HepG2 (cell line): ENCODE results near the gene PRICKLE2. TPM values are rescaled to one million over a fixed set of nuclear protein-coding genes. Genes with fewer than 3 reads are reported as not detected.

Source experiments
- ATAC-seq: fragments of 200-7000 bp; cut with Tn5 transposase; 3 replicates; pipeline ENCODE4 v1.9.1; 2020; ENCODE audit warnings: mild to moderate bottlenecking, moderate library complexity
- BruUV-seq: library from RNA; stranded (reverse); fragments of 400-500 nt; replicated peaks from 2 replicates; lab custom pipeline; 2021; lab: Mats Ljungman, UMichigan
- CTCF ChIA-PET: fragments of 300-600 bp; formaldehyde crosslinking; extraction: SDS; loops from one replicate; lab custom pipeline; 2021; ENCODE audit warnings: low total read pairs, inconsistent platforms, low intra/inter-chr PET ratio; lab: Yijun Ruan, JAX
- POLR2A ChIA-PET: fragments of 350-600 bp; sonication (Branson Sonifier 250); formaldehyde crosslinking; loops from one replicate; lab custom pipeline; 2020; ENCODE audit warnings: antibody characterized with exemption, inconsistent platforms; lab: Yijun Ruan, JAX
- DNase-seq: peaks from one replicate; pipeline ENCODE4 v3.0.0-alpha.2; 2015; ENCODE audit warnings: low spot score
- FAIRE-seq: peaks from 3 replicates; lab custom pipeline; 2011; peaks lifted over from hg19 to GRCh38; lab: Jason Lieb, UNC
- H2AFZ ChIP-seq: one replicate; pipeline ENCODE4 v1.6.1; 2011; ENCODE audit warnings: low read length, inconsistent platforms
- H3K27ac ChIP-seq: fragments of 300-600 bp; 3 replicates; pipeline ENCODE4 v1.8.0; 2011; ENCODE audit warnings: mixed run types, mild to moderate bottlenecking, mixed read lengths, low read length, inconsistent platforms; ENCODE audit not compliant: insufficient read depth; ENCODE audit errors: extremely low read length
- H3K27me3 ChIP-seq, 2 experiments: fragments of 200-600 bp in 1 of 2; 2 replicates in 1 of 2; 3 replicates in 1 of 2; pipeline versions ENCODE4 v1.6.0 to v1.8.0; 2011; ENCODE audit warnings: low read length in 2 of 2, mild to moderate bottlenecking in 2 of 2, moderate library complexity in 2 of 2, inconsistent platforms in 1 of 2; ENCODE audit not compliant: insufficient read depth in 2 of 2, control insufficient read depth in 1 of 2
- H3K36me3 ChIP-seq, 2 experiments: fragments of 200-600 bp in 1 of 2; replicated peaks in 1 of 2; 2 replicates in 1 of 2; 3 replicates in 1 of 2; pipeline versions ENCODE4 v1.5.1 to v1.8.0; 2011; ENCODE audit warnings: low read length in 2 of 2, inconsistent platforms in 1 of 2; ENCODE audit not compliant: insufficient read depth in 2 of 2, control insufficient read depth in 1 of 2
- H3K4me1 ChIP-seq: 2 replicates; pipeline ENCODE4 v1.5.1; 2012; ENCODE audit warnings: low read length, inconsistent platforms; ENCODE audit not compliant: insufficient read depth
- H3K4me2 ChIP-seq: 2 replicates; pipeline ENCODE4 v1.6.0; 2011; ENCODE audit warnings: low read depth, low read length, inconsistent platforms
- H3K4me3 ChIP-seq, 3 experiments: fragments of 200-600 bp in 1 of 3; sonication (generic), shearing (Covaris generic) in 1 of 3; replicated peaks in 1 of 3; 2 replicates each; pipeline ENCODE4 v1.5.1; 2011 to 2016; ENCODE audit warnings: low read length in 3 of 3, inconsistent platforms in 2 of 3, low read depth in 2 of 3, mild to moderate bottlenecking in 2 of 3, control low read depth in 1 of 3, mixed read lengths in 1 of 3; ENCODE audit not compliant: insufficient read depth in 1 of 3
- H3K79me2 ChIP-seq: one replicate; pipeline ENCODE4 v1.6.1; 2011; ENCODE audit warnings: low read length, inconsistent platforms; ENCODE audit not compliant: insufficient read depth
- H3K9ac ChIP-seq: 2 replicates; pipeline ENCODE4 v1.6.0; 2011; ENCODE audit warnings: mild to moderate bottlenecking, low read depth, low read length, inconsistent platforms; ENCODE audit not compliant: insufficient read depth
- H3K9me3 ChIP-seq: 2 replicates; pipeline ENCODE4 v1.5.1; 2012; ENCODE audit warnings: mild to moderate bottlenecking, low read length
- H4K20me1 ChIP-seq: 2 replicates; pipeline ENCODE4 v1.6.0; 2011; ENCODE audit warnings: inconsistent platforms, mild to moderate bottlenecking, low read length, moderate library complexity; ENCODE audit not compliant: insufficient read depth
- MTA3 ChIP-seq: sonication (generic); formaldehyde crosslinking; IDR thresholded peaks from 2 replicates; pipeline ENCODE4 v1.4.0; 2020; ENCODE audit warnings: missing genetic modification reagents
- MTF1 ChIP-seq: sonication (generic); formaldehyde crosslinking; IDR thresholded peaks from 2 replicates; pipeline ENCODE4 v1.5.0; 2020; ENCODE audit warnings: missing genetic modification reagents
- NFYC ChIP-seq: IDR thresholded peaks from 2 replicates; pipeline ENCODE4 v1.6.1; 2016; ENCODE audit warnings: missing genetic modification reagents, missing compliant biosample characterization
- PAF1 ChIP-seq: IDR thresholded peaks from 2 replicates; pipeline ENCODE4 v1.6.1; 2016; ENCODE audit warnings: missing genetic modification reagents, missing compliant biosample characterization
- REXO4 ChIP-seq: sonication (generic); formaldehyde crosslinking; IDR thresholded peaks from 2 replicates; pipeline ENCODE4 v1.8.0; 2022; ENCODE audit warnings: missing genetic modification reagents, mild to moderate bottlenecking, borderline replicate concordance
- SNRNP70 ChIP-seq: fragments of 200-400 bp; formaldehyde crosslinking; IDR thresholded peaks from 2 replicates; pipeline ENCODE4 v1.6.1; 2017; ENCODE audit warnings: mild to moderate bottlenecking, low read depth, low read length, moderate library complexity
- ZFP82 ChIP-seq: sonication (generic); formaldehyde crosslinking; IDR thresholded peaks from 2 replicates; pipeline ENCODE4 v1.5.1; 2020; ENCODE audit warnings: mild to moderate bottlenecking, missing genetic modification reagents, borderline replicate concordance
- ZNF326 ChIP-seq: sonication (generic); formaldehyde crosslinking; IDR thresholded peaks from 2 replicates; pipeline ENCODE4 v1.4.0; 2020; ENCODE audit warnings: missing genetic modification reagents, borderline replicate concordance
- ZNF563 ChIP-seq: sonication (generic); formaldehyde crosslinking; IDR thresholded peaks from 2 replicates; pipeline ENCODE4 v1.8.0; 2022; ENCODE audit warnings: mild to moderate bottlenecking, moderate library complexity, missing genetic modification reagents
- ZNF569 ChIP-seq: sonication (generic); formaldehyde crosslinking; IDR thresholded peaks from 2 replicates; pipeline ENCODE4 v1.5.0; 2020; ENCODE audit warnings: mild to moderate bottlenecking, missing genetic modification reagents, moderate library complexity, borderline replicate concordance
- WGBS: methylation state at CpG from one replicate; pipeline ENCODE4 v1.1.6; 2017; ENCODE audit warnings: low lambda C conversion rate; 5-methylcytosine and 5-hydroxymethylcytosine counted together
- in situ Hi-C: cut with HindIII; loops from 2 replicates; pipeline ENCODE4 v1.10.0; 2017; ENCODE audit warnings: low pct_unique_long_range_greater_than_20kb; ENCODE audit not compliant: extremely low pct_ligation_motif_present
- intact Hi-C: fragments of 100-400 bp; cut with micrococcal nuclease; formaldehyde crosslinking; loops from one replicate; pipeline ENCODE4 v1.10.0; 2022; ENCODE audit not compliant: unreplicated experiment
- polyA plus RNA-seq, 8 experiments: library from polyadenylated mRNA; depleted of rRNA in 3 of 8; stranded (reverse) in 7 of 8; unstranded in 1 of 8; fragments of >200 nt; fragmentation: Illumina TruSeq in 4 of 8; extraction: Trizol in 4 of 8; gene quantifications; 2 replicates each; pipeline versions ENCODE4 v1.2.1 to v1.2.3, GENCODE V29; 2011 to 2016; ENCODE audit warnings: low read depth in 4 of 8, missing spikeins in 1 of 8, mixed read lengths in 1 of 8; ENCODE audit not compliant: insufficient read depth in 1 of 8
- total RNA-seq, 5 experiments: library from RNA; depleted of rRNA; stranded (reverse); fragments of >200 nt; fragmentation: Illumina TruSeq; extraction: Trizol; gene quantifications; 2 replicates each; pipeline ENCODE4 v1.2.3, GENCODE V29; 2016; ENCODE audit warnings: low read depth in 1 of 5
- TF ChIP-seq, protein P1 (sequence below): IDR thresholded peaks from 2 replicates; pipeline ENCODE4 v1.6.1; 2012; ENCODE audit warnings: inconsistent platforms
- TF ChIP-seq, protein P2 (sequence below): sonication (generic); formaldehyde crosslinking; IDR thresholded peaks from 2 replicates; pipeline ENCODE4 v1.4.0; 2020; ENCODE audit warnings: missing genetic modification reagents
- TF ChIP-seq, protein P3 (sequence below): sonication (generic); formaldehyde crosslinking; IDR thresholded peaks from 2 replicates; pipeline ENCODE4 v1.4.0; 2020; ENCODE audit warnings: missing genetic modification reagents, mild to moderate bottlenecking, borderline replicate concordance

Gene PRICKLE2
- total and polyA plus RNA-seq, 2 of the 13 experiments (the other 11 are each of a cell fraction or from before 2014, with no cell fraction given): 0.01 to 0.07 TPM

DNA sequence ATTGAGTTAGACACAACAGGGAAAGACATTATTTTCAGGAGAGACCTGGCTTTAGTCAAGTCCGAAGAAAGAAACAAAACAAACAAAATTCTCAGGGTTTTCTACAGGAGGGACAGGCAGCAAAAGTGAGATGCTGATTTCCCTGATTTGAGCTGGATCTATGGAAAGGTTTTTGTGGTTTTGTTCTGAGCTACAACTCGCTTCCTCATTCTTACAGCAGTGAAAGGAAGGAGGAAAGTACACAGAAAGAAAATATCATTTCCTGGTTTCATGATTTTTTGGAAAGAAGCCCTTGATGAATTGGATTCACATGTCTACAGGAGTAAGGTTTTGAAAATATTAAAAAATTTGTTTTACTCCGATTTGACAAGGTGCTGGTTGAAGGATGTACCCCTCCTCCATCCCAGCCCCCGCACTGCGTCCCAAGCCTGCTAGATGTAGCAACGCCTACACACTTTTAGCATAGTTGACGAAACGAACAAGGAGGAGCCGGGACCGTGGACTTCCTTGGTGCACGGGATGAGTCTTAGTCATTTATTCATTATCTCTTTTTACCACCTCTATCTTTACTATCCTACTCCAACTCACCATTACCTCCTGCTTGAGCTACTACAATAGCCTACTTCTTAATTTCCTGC lies 10.8 kb downstream of the PRICKLE2 start:
- in situ Hi-C loops: no loop called here
- intact Hi-C loops: no loop called here
- no peaks in the 10 kb centered on the region for H3K27me3 ChIP-seq
- 64% methylated on average over 11 of the region's 11 CpGs for WGBS
- no peak overlapping the region for H3K27ac ChIP-seq
- H3K36me3 ChIP-seq: no peaks in the 10 kb centered on the region
- H3K4me1 ChIP-seq: no peaks in the 10 kb centered on the region
- DNase-seq (no peak), FAIRE-seq (no peak), ATAC-seq (no peak)
- H3K4me3 ChIP-seq: no peak overlapping the region
- H3K9ac ChIP-seq: no peak overlapping the region
- POLR2A ChIA-PET: no interaction called here
- CTCF ChIA-PET: no interaction called here
- TF ChIP-seq ZNF326 (no peak), PAF1 (CRISPR knock-in tag) (no peak)
- H2AFZ ChIP-seq: no peak overlapping the region
- H3K4me2 ChIP-seq: no peak overlapping the region
- BruUV-seq: no TSS peak
- H4K20me1 ChIP-seq: no peaks in the 10 kb centered on the region
- H3K79me2 ChIP-seq: no peaks in the 10 kb centered on the region
- no peaks in the 10 kb centered on the region for H3K9me3 ChIP-seq

GRCh38 chr3:64213962-64214379 lies 11.3 kb downstream of the PRICKLE2 start:
- ATAC-seq: no peak
- ChIA-PET POLR2A (no interaction called here), CTCF (no interaction called here)
- H3K4me2 ChIP-seq: no peak overlapping the region
- no peak overlapping the region for H3K4me3 ChIP-seq
- no peaks in the 10 kb centered on the region for H3K4me1 ChIP-seq
- H3K9me3 ChIP-seq: no peaks in the 10 kb centered on the region
- in situ Hi-C loops: no loop called here
- no peak overlapping the region for H3K27ac ChIP-seq
- no peak overlapping the region for H3K9ac ChIP-seq
- no peaks in the 10 kb centered on the region for H4K20me1 ChIP-seq
- WGBS: 63% methylated on average over 8 of the region's 8 CpGs
- no peak overlapping the region for H2AFZ ChIP-seq
- DNase-seq: no peak
- intact Hi-C loops: no loop called here
- no peaks in the 10 kb centered on the region for H3K27me3 ChIP-seq
- BruUV-seq: no TSS peak
- H3K79me2 ChIP-seq: no peaks in the 10 kb centered on the region
- no peaks in the 10 kb centered on the region for H3K36me3 ChIP-seq
- FAIRE-seq: no peak
- no peak for TF ChIP-seq NFYC (CRISPR knock-in tag)
- no peak for TF ChIP-seq ZNF569 (CRISPR knock-in tag)
- TF ChIP-seq REXO4 (CRISPR knock-in tag): no peak
- TF ChIP-seq, protein P1, sequence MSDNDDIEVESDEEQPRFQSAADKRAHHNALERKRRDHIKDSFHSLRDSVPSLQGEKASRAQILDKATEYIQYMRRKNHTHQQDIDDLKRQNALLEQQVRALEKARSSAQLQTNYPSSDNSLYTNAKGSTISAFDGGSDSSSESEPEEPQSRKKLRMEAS: no peak
- TF ChIP-seq, protein P2, sequence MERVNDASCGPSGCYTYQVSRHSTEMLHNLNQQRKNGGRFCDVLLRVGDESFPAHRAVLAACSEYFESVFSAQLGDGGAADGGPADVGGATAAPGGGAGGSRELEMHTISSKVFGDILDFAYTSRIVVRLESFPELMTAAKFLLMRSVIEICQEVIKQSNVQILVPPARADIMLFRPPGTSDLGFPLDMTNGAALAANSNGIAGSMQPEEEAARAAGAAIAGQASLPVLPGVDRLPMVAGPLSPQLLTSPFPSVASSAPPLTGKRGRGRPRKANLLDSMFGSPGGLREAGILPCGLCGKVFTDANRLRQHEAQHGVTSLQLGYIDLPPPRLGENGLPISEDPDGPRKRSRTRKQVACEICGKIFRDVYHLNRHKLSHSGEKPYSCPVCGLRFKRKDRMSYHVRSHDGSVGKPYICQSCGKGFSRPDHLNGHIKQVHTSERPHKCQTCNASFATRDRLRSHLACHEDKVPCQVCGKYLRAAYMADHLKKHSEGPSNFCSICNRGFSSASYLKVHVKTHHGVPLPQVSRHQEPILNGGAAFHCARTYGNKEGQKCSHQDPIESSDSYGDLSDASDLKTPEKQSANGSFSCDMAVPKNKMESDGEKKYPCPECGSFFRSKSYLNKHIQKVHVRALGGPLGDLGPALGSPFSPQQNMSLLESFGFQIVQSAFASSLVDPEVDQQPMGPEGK (CRISPR knock-in tag): no peak
- TF ChIP-seq, protein P3, sequence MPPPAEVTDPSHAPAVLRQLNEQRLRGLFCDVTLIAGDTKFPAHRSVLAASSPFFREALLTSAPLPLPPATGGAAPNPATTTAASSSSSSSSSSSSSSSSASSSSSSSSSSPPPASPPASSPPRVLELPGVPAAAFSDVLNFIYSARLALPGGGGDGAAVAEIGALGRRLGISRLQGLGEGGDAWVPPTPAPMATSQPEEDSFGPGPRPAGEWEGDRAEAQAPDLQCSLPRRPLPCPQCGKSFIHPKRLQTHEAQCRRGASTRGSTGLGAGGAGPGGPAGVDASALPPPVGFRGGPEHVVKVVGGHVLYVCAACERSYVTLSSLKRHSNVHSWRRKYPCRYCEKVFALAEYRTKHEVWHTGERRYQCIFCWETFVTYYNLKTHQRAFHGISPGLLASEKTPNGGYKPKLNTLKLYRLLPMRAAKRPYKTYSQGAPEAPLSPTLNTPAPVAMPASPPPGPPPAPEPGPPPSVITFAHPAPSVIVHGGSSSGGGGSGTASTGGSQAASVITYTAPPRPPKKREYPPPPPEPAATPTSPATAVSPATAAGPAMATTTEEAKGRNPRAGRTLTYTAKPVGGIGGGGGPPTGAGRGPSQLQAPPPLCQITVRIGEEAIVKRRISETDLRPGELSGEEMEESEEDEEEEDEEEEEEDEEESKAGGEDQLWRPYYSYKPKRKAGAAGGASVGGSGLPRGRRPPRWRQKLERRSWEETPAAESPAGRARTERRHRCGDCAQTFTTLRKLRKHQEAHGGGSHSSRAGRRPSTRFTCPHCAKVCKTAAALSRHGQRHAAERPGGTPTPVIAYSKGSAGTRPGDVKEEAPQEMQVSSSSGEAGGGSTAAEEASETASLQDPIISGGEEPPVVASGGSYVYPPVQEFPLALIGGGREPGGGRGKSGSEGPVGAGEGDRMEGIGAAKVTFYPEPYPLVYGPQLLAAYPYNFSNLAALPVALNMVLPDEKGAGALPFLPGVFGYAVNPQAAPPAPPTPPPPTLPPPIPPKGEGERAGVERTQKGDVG (CRISPR knock-in tag): no peak
- no peak for TF ChIP-seq MTA3
- no peak for TF ChIP-seq SNRNP70
- TF ChIP-seq ZNF563 (CRISPR knock-in tag): no peak
- no peak for TF ChIP-seq MTF1 (CRISPR knock-in tag)
- TF ChIP-seq ZFP82: no peak
